Measurements from ENCODE around the gene RANGAP1. TPM values are rescaled to one million over a fixed set of nuclear protein-coding genes. Genes with fewer than 3 reads are reported as not detected.

RANGAP1 gene
- total RNA-seq, 4 donors from 2014 or later = 31.4 to 75.2 (median 52.1) TPM

- DNase-seq (no peak), ATAC-seq (no peak)
- no peak overlapping the region for H3K27ac ChIP-seq
- in situ Hi-C loops (cut with MboI; ENCODE audit: low sequenced_read_pairs in 4 of 4) = no loop called here
- H3K4me3 ChIP-seq = no peak overlapping the region
- no peak for TF ChIP-seq POLR2A (IDR thresholded peaks at IDR 0.05)
- no peak for TF ChIP-seq CTCF (IDR thresholded peaks at IDR 0.05 in 4 of 5, conservative IDR thresholded peaks at IDR 0.05 in 1 of 5)
- H3K4me1 ChIP-seq = no peaks in the 10 kb centered on the region
- no peaks in the 10 kb centered on the region for H3K27me3 ChIP-seq
- peaks cover 0 to 30% of the 10 kb centered on the region in 2 donors for H3K36me3 ChIP-seq
- H3K9me3 ChIP-seq = no peaks in the 10 kb centered on the region
- intact Hi-C loops (cut with DNase I; ENCODE audit: low total_unique reads) = no loop called here
These were observed 54.6 kb downstream of the RANGAP1 start for GRCh38 chr22:41231369-41231768.

DNA sequence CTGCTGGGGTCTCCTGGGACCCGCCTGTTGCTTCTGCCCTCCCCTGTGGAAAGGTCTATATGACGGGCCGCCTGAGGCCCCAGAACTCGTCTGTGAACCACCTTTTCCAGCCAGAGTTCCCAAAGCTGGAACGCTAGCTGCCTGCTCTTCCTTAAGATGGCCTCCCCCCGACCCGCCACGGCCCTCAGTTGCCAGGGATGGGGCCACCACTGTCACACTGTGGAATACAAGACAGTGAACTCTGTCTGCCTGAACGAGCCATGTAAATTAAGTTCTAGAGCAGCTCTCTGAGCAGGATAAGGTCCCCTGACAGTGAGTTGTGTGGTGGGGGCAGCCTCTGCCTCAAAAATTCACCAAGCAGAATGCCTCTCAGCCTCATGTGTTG lies 55.6 kb downstream of the RANGAP1 start:
- no peaks in the 10 kb centered on the region for H3K4me1 ChIP-seq
- no peak for TF ChIP-seq POLR2A (IDR thresholded peaks at IDR 0.05)
- intact Hi-C loops (cut with DNase I; ENCODE audit: low total_unique reads) = no loop called here

GRCh38 chr22:41229730-41230400 lies 56.1 kb downstream of the RANGAP1 start:
- H3K9me3 ChIP-seq = no peaks in the 10 kb centered on the region
- DNase-seq (no peak), ATAC-seq (peak in 1 of 2 donors; percentile 17)
- no peaks in the 10 kb centered on the region for H3K4me1 ChIP-seq
- H3K4me3 ChIP-seq = no peak overlapping the region
- in situ Hi-C loops (cut with MboI; ENCODE audit: low sequenced_read_pairs in 4 of 4) (no loop called here), intact Hi-C loops (cut with DNase I; ENCODE audit: low total_unique reads) (no loop called here)
- no peaks in the 10 kb centered on the region for H3K27me3 ChIP-seq
- peaks cover 0 to 45% of the 10 kb centered on the region in 2 donors for H3K36me3 ChIP-seq
- TF ChIP-seq POLR2A (IDR thresholded peaks at IDR 0.05) = no peak
- TF ChIP-seq CTCF (IDR thresholded peaks at IDR 0.05 in 4 of 5, conservative IDR thresholded peaks at IDR 0.05 in 1 of 5) = no peak
- H3K27ac ChIP-seq = no peak overlapping the region

More for the DNA sequence above, 55.6 kb downstream of the RANGAP1 start:
- Histone ChIP-seq H3K27me3 (no peaks in the 10 kb centered on the region), H3K4me3 (no peak overlapping the region), H3K9me3 (no peaks in the 10 kb centered on the region), H3K27ac (no peak overlapping the region), H3K36me3 (peaks cover 0 to 40% of the 10 kb centered on the region in 2 donors)
- DNase-seq (no peak), ATAC-seq (no peak)
- in situ Hi-C loops (cut with MboI; ENCODE audit: low sequenced_read_pairs in 4 of 4) = no loop called here

DNA sequence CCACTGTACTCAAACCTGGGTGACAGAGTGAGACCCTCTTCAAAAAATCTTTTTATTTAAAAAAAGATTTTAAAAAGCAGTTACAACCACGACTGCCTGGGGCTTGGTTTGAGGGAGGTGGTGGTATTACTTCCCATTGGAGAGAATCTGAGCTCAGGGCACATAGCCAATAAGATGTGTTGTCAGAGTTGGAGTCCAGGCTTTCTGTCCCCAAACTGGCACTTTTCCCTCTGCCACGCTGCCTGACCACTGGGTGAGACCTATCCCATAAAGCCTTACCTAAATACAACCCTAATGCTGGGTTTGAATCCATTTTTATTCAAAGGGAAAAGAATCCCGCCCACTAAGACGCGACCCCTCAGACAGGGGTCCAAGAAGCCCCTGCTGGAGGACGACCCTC lies 56.8 kb downstream of the RANGAP1 start:
- ATAC-seq = no peak
- Histone ChIP-seq H3K27ac (no peak overlapping the region), H3K4me3 (no peak overlapping the region), H3K27me3 (no peaks in the 10 kb centered on the region), H3K36me3 (peaks cover 0 to 52% of the 10 kb centered on the region in 2 donors), H3K4me1 (no peaks in the 10 kb centered on the region), H3K9me3 (no peaks in the 10 kb centered on the region)
- DNase-seq = no peak
- in situ Hi-C loops (cut with MboI; ENCODE audit: low sequenced_read_pairs in 4 of 4) (no loop called here), intact Hi-C loops (cut with DNase I; ENCODE audit: low total_unique reads) (no loop called here)
- no peak for TF ChIP-seq CTCF (IDR thresholded peaks at IDR 0.05 in 4 of 5, conservative IDR thresholded peaks at IDR 0.05 in 1 of 5)
- TF ChIP-seq POLR2A (IDR thresholded peaks at IDR 0.05) = no peak

- peak; percentile 19 to 31 for DNase-seq
These were observed 59.0 kb downstream of the RANGAP1 start for GRCh38 chr22:41226723-41227655.

More at GRCh38 chr22:41226723-41227655, 59.0 kb downstream of the RANGAP1 start:
- in situ Hi-C loops (cut with MboI; ENCODE audit: low sequenced_read_pairs in 4 of 4) (no loop called here), intact Hi-C loops (cut with DNase I; ENCODE audit: low total_unique reads) (no loop called here)
- Histone ChIP-seq H3K27ac (no peak overlapping the region), H3K9me3 (no peaks in the 10 kb centered on the region), H3K27me3 (no peaks in the 10 kb centered on the region), H3K4me3 (no peak overlapping the region), H3K36me3 (peaks cover 0 to 74% of the 10 kb centered on the region in 2 donors), H3K4me1 (no peaks in the 10 kb centered on the region)
- ATAC-seq = no peak
- TF ChIP-seq CTCF (IDR thresholded peaks at IDR 0.05 in 4 of 5, conservative IDR thresholded peaks at IDR 0.05 in 1 of 5) (no peak), POLR2A (IDR thresholded peaks at IDR 0.05) (no peak)

Measured in gastrocnemius medialis (tissue), 4 donors.